ENCODE results near the gene PSMD5. TPM values are rescaled to one million over a fixed set of nuclear protein-coding genes. Genes with fewer than 3 reads are reported as not detected.

Gene PSMD5
- total and polyA plus RNA-seq, 11 donors = 4.8 to 17.9 (median 13.4) TPM

- 88 to 92% (median 91%) methylated on average over 3 of the region's 3 CpGs for WGBS, 4 donors
These were observed 12.6 kb downstream of the PSMD5 start for GRCh38 chr9:120830151-120830550.

GRCh38 chr9:120829650-120830049 is 13.1 kb downstream of the PSMD5 start:
- no peaks in the 10 kb centered on the region for H3K27me3 ChIP-seq
- H3K4me1 ChIP-seq = no peaks in the 10 kb centered on the region
- H3K4me3 ChIP-seq = no peak overlapping the region
- 89 to 100% (median 94%) methylated on average over 1 of the region's 1 CpG for WGBS, 4 donors
- H3K9me3 ChIP-seq = peaks cover 0 to 10% (median 0%) of the 10 kb centered on the region in 12 donors
- no peak overlapping the region for H3K27ac ChIP-seq
- no peak for TF ChIP-seq POLR2A (IDR thresholded peaks at IDR 0.05)
- H3K36me3 ChIP-seq = peaks cover 3 to 93% (median 84%) of the 10 kb centered on the region in 9 donors
- intact Hi-C loops (cut with DNase I) = no loop called here
- DNase-seq (no peak), ATAC-seq (no peak)

More at GRCh38 chr9:120830151-120830550, 12.6 kb downstream of the PSMD5 start:
- H3K9me3 ChIP-seq = peaks cover 0 to 8% (median 0%) of the 10 kb centered on the region in 12 donors
- H3K4me1 ChIP-seq = no peaks in the 10 kb centered on the region
- intact Hi-C loops (cut with DNase I) = no loop called here
- peaks cover 3 to 93% (median 84%) of the 10 kb centered on the region in 9 donors for H3K36me3 ChIP-seq
- no peak for TF ChIP-seq POLR2A (IDR thresholded peaks at IDR 0.05)
- TF ChIP-seq CTCF (IDR thresholded peaks at IDR 0.05) = no peak
- H3K27ac ChIP-seq = no peak overlapping the region
- DNase-seq (no peak), ATAC-seq (no peak)
- no peaks in the 10 kb centered on the region for H3K27me3 ChIP-seq
- no peak overlapping the region for H3K4me3 ChIP-seq

GRCh38 chr9:120820095-120820494 is 22.6 kb downstream of the PSMD5 start:
- DNase-seq (no peak), ATAC-seq (no peak)
- TF ChIP-seq POLR2A (IDR thresholded peaks at IDR 0.05) (no peak), CTCF (IDR thresholded peaks at IDR 0.05) (no peak)
- Histone ChIP-seq H3K9me3 (peaks cover 0 to 1% (median 0%) of the 10 kb centered on the region in 12 donors), H3K27me3 (no peaks in the 10 kb centered on the region), H3K4me1 (no peaks in the 10 kb centered on the region), H3K4me3 (no peak overlapping the region), H3K27ac (no peak overlapping the region), H3K36me3 (peaks cover 0 to 100% (median 93%) of the 10 kb centered on the region in 9 donors)
- intact Hi-C loops (cut with DNase I) = no loop called here
- 91 to 95% (median 94%) methylated on average over 4 of the region's 4 CpGs for WGBS, 4 donors

GRCh38 chr9:120818595-120818994 is 24.1 kb downstream of the PSMD5 start:
- WGBS, 4 donors = 85 to 94% (median 90%) methylated on average over 1 of the region's 1 CpG
- Histone ChIP-seq H3K36me3 (peaks cover 0 to 87% (median 78%) of the 10 kb centered on the region in 9 donors), H3K4me1 (no peaks in the 10 kb centered on the region), H3K27me3 (no peaks in the 10 kb centered on the region), H3K4me3 (no peak overlapping the region), H3K9me3 (no peaks in the 10 kb centered on the region), H3K27ac (no peak overlapping the region)
- no peak for DNase-seq
- no peak for ATAC-seq
- intact Hi-C loops (cut with DNase I) = no loop called here
- TF ChIP-seq CTCF (IDR thresholded peaks at IDR 0.05) = no peak
- TF ChIP-seq POLR2A (IDR thresholded peaks at IDR 0.05) = no peak

GRCh38 chr9:120815075-120815474 is 27.6 kb downstream of the PSMD5 start:
- Histone ChIP-seq H3K9me3 (peaks cover 0 to 16% (median 0%) of the 10 kb centered on the region in 12 donors), H3K4me3 (no peak overlapping the region), H3K27ac (no peak overlapping the region), H3K4me1 (no peaks in the 10 kb centered on the region), H3K27me3 (no peaks in the 10 kb centered on the region), H3K36me3 (peaks cover 0 to 52% (median 42%) of the 10 kb centered on the region in 9 donors)
- no peak for TF ChIP-seq POLR2A (IDR thresholded peaks at IDR 0.05)
- no peak for TF ChIP-seq CTCF (IDR thresholded peaks at IDR 0.05)
- intact Hi-C loops (cut with DNase I) = no loop called here
- DNase-seq = no peak
- 87 to 97% (median 96%) methylated on average over 4 of the region's 4 CpGs for WGBS, 4 donors
- no peak for ATAC-seq

All from heart left ventricle (tissue), 16 donors.